Right atrium auricular region (tissue), 2 donors: ENCODE measurements around the gene YPEL2. TPM values are rescaled to one million over a fixed set of nuclear protein-coding genes. Genes with fewer than 3 reads are reported as not detected.

Source experiments
- DNase-seq: peaks from one replicate; pipeline ENCODE4 v3.0.0-alpha.2; 2019; ENCODE audit warnings: low spot score
- H3K27ac ChIP-seq, 2 donors: fragments of 200-600 bp; sonication (generic); 1 replicate in 1 of 2; 2 replicates in 1 of 2; pipeline ENCODE4 v1.5.1; 2016 to 2019
- H3K27me3 ChIP-seq, 2 donors: fragments of 200-600 bp; sonication (generic); one replicate each; pipeline versions ENCODE4 v1.5.1 to v1.6.0; 2017 to 2019
- H3K36me3 ChIP-seq: fragments of 200-600 bp; sonication (generic); one replicate; pipeline ENCODE4 v1.5.1; 2016
- H3K4me1 ChIP-seq, 2 donors: fragments of 200-600 bp; sonication (generic); one replicate each; pipeline versions ENCODE4 v1.5.1 to v1.6.0; 2017 to 2019
- H3K4me3 ChIP-seq, 2 donors: fragments of 200-600 bp; sonication (generic); 1 replicate in 1 of 2; 2 replicates in 1 of 2; pipeline ENCODE4 v1.5.1; 2017 to 2019; ENCODE audit warnings: mild to moderate bottlenecking in 1 of 2, moderate library complexity in 1 of 2
- H3K9me3 ChIP-seq, 2 donors: fragments of 200-600 bp; sonication (generic); one replicate each; pipeline ENCODE4 v1.5.1; 2019
- total RNA-seq, 2 donors: library from RNA; depleted of rRNA; stranded (reverse); fragments of >200 nt; gene quantifications; one replicate each; pipeline ENCODE4 v1.1.0, GENCODE V29; 2016
- TF ChIP-seq, protein P1 (sequence below), 2 donors: fragments of 200-600 bp; sonication (generic); IDR thresholded peaks; one replicate each; pipeline ENCODE4 v1.5.1; 2019; ENCODE audit warnings: antibody characterized with exemption in 2 of 2

Gene YPEL2
- total RNA-seq, 2 donors from 2014 or later: 28.3 to 34.1 TPM

- H3K27me3 ChIP-seq: no peaks in the 10 kb centered on the region
- no peak overlapping the region for H3K4me3 ChIP-seq
- no peaks in the 10 kb centered on the region for H3K9me3 ChIP-seq
- H3K4me1 ChIP-seq: no peaks in the 10 kb centered on the region
- TF ChIP-seq, protein P1, sequence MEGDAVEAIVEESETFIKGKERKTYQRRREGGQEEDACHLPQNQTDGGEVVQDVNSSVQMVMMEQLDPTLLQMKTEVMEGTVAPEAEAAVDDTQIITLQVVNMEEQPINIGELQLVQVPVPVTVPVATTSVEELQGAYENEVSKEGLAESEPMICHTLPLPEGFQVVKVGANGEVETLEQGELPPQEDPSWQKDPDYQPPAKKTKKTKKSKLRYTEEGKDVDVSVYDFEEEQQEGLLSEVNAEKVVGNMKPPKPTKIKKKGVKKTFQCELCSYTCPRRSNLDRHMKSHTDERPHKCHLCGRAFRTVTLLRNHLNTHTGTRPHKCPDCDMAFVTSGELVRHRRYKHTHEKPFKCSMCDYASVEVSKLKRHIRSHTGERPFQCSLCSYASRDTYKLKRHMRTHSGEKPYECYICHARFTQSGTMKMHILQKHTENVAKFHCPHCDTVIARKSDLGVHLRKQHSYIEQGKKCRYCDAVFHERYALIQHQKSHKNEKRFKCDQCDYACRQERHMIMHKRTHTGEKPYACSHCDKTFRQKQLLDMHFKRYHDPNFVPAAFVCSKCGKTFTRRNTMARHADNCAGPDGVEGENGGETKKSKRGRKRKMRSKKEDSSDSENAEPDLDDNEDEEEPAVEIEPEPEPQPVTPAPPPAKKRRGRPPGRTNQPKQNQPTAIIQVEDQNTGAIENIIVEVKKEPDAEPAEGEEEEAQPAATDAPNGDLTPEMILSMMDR (IDR thresholded peaks at IDR 0.05): no peak
- no peak overlapping the region for H3K27ac ChIP-seq
- DNase-seq: no peak
- no peaks in the 10 kb centered on the region for H3K36me3 ChIP-seq
Observed at GRCh38 chr17:59292174-59292523, 39.3 kb upstream of the YPEL2 start.

- H3K4me3 ChIP-seq: no peak overlapping the region
- TF ChIP-seq, protein P1 (IDR thresholded peaks at IDR 0.05): no peak
- DNase-seq: no peak
- no peaks in the 10 kb centered on the region for H3K27me3 ChIP-seq
- no peak overlapping the region for H3K27ac ChIP-seq
- no peaks in the 10 kb centered on the region for H3K4me1 ChIP-seq
- no peaks in the 10 kb centered on the region for H3K36me3 ChIP-seq
- H3K9me3 ChIP-seq: no peaks in the 10 kb centered on the region
Observed at GRCh38 chr17:59296190-59296589, 35.3 kb upstream of the YPEL2 start.

GRCh38 chr17:59298521-59298920 is 32.9 kb upstream of the YPEL2 start:
- Histone ChIP-seq H3K27me3 (no peaks in the 10 kb centered on the region), H3K36me3 (no peaks in the 10 kb centered on the region), H3K9me3 (no peaks in the 10 kb centered on the region), H3K4me3 (no peak overlapping the region), H3K4me1 (no peaks in the 10 kb centered on the region), H3K27ac (no peak overlapping the region)
- DNase-seq: no peak
- TF ChIP-seq, protein P1 (IDR thresholded peaks at IDR 0.05): no peak

GRCh38 chr17:59299400-59300092 is 31.9 kb upstream of the YPEL2 start:
- no peaks in the 10 kb centered on the region for H3K27me3 ChIP-seq
- TF ChIP-seq, protein P1 (IDR thresholded peaks at IDR 0.05): no peak

DNA sequence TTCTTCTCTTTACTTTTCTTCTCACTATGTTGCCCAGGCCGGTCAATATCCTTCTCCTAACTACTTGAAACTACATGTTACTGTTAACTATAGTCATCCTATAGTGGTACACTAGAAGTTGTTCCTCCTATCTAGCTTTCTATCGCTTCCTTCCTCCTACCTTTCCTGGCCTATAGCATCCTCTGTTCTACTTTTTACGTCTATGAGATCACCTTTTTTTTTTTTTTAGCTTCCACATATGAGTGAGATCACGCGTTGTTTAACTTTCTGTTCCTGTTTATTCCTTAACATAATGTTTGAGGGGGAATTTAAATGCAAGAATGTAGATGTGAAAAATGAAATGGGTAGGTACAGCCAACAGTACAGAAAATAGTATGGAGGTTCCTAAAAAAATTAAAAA is 30.5 kb upstream of the YPEL2 start:
- H3K9me3 ChIP-seq: no peaks in the 10 kb centered on the region
- no peak overlapping the region for H3K4me3 ChIP-seq
- TF ChIP-seq, protein P1 (IDR thresholded peaks at IDR 0.05): no peak
- no peak overlapping the region for H3K27ac ChIP-seq
- H3K36me3 ChIP-seq: no peaks in the 10 kb centered on the region
- no peaks in the 10 kb centered on the region for H3K4me1 ChIP-seq
- no peaks in the 10 kb centered on the region for H3K27me3 ChIP-seq
- DNase-seq: no peak

More at GRCh38 chr17:59299400-59300092, 31.9 kb upstream of the YPEL2 start:
- no peak overlapping the region for H3K27ac ChIP-seq
- no peak for DNase-seq
- H3K4me3 ChIP-seq: no peak overlapping the region
- H3K36me3 ChIP-seq: no peaks in the 10 kb centered on the region
- H3K9me3 ChIP-seq: no peaks in the 10 kb centered on the region
- H3K4me1 ChIP-seq: no peaks in the 10 kb centered on the region

- H3K4me1 ChIP-seq: no peaks in the 10 kb centered on the region
- no peak overlapping the region for H3K27ac ChIP-seq
- DNase-seq: no peak
Observed at GRCh38 chr17:59304811-59305210, 26.6 kb upstream of the YPEL2 start.

More at GRCh38 chr17:59304811-59305210, 26.6 kb upstream of the YPEL2 start:
- H3K4me3 ChIP-seq: no peak overlapping the region
- H3K27me3 ChIP-seq: no peaks in the 10 kb centered on the region
- TF ChIP-seq, protein P1 (IDR thresholded peaks at IDR 0.05): no peak
- no peaks in the 10 kb centered on the region for H3K36me3 ChIP-seq
- no peaks in the 10 kb centered on the region for H3K9me3 ChIP-seq
